RKO (cell line): ENCODE data around the gene CEP85.
"Not testable (repeated sequence)": the region's sequence is repeated elsewhere in the genome, so short reads cannot be mapped to it uniquely, and the experiment has no call there.

ENCODE experiments used
- DNase-seq: peaks from one replicate; pipeline ENCODE4 v3.0.0-alpha.2; 2016; ENCODE audit warnings: low spot score

Gene CEP85

GRCh38 chr1:26290122-26290881 is 56.3 kb downstream of the CEP85 start:
- DNase-seq, result no peak

- DNase-seq, result no peak
These were observed 56.9 kb downstream of the CEP85 start for GRCh38 chr1:26290882-26291261.

GRCh38 chr1:26291433-26291832 is 57.4 kb downstream of the CEP85 start:
- no peak for DNase-seq

GRCh38 chr1:26291939-26292338 is 57.9 kb downstream of the CEP85 start:
- no peak for DNase-seq

- DNase-seq, result not testable (repeated sequence)
These were observed 58.7 kb downstream of the CEP85 start for GRCh38 chr1:26292735-26293134.

GRCh38 chr1:26293911-26294463 is 60.0 kb downstream of the CEP85 start:
- no peak for DNase-seq

GRCh38 chr1:26295194-26296138 is 61.5 kb downstream of the CEP85 start:
- no peak for DNase-seq

- DNase-seq, result no peak
These were observed 62.5 kb downstream of the CEP85 start for GRCh38 chr1:26296340-26297056.

GRCh38 chr1:26297057-26297790 is 63.2 kb downstream of the CEP85 start:
- DNase-seq, result no peak

GRCh38 chr1:26297791-26298124 is 63.8 kb downstream of the CEP85 start:
- no peak for DNase-seq

GRCh38 chr1:26300578-26301275 is 66.7 kb downstream of the CEP85 start:
- no peak for DNase-seq

GRCh38 chr1:26302733-26303405 is 68.9 kb downstream of the CEP85 start:
- no peak for DNase-seq

GRCh38 chr1:26305667-26306289 is 71.8 kb downstream of the CEP85 start:
- no peak for DNase-seq

GRCh38 chr1:26306290-26307229 is 72.6 kb downstream of the CEP85 start, which contains the start of gene UBXN11:
TSS of gene UBXN11 (minus strand) at chr1:26306636. CDS start at chr1:26302883, 3,753 bp downstream.
- peak; percentile 93 for DNase-seq

GRCh38 chr1:26307363-26307781 is 73.4 kb downstream of the CEP85 start:
- no peak for DNase-seq

GRCh38 chr1:26307966-26308899 is 74.2 kb downstream of the CEP85 start:
- not testable (repeated sequence) for DNase-seq

GRCh38 chr1:26314501-26314900 is 80.5 kb downstream of the CEP85 start:
- no peak for DNase-seq
